Measurements from ENCODE around the gene FER.
"Not testable (repeated sequence)": the region's sequence is repeated elsewhere in the genome, so short reads cannot be mapped to it uniquely, and the experiment has no call there.

Gene FER

DNA sequence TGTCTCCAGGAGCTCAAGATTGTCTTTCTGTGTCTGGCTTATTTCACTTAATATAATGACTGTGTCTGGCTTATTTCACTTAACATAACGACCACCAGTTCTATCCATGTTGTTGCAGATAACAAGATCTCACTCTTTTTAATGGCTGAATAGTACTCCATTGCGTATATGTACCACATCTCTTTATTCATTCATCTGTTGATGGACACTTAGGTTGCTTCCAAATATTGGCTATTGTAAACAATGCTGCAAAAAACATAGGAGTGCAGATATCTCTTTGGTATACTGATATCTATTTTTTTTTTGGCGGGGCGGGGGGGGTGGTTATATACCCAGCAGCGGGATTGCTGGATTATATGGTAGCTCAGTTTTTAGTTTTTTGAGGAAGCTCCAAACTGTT is 45.5 kb downstream of the FER start:
- Histone ChIP-seq H3K4me1 (ENCODE audit: control insufficient read depth, low read depth, low read length) (peaks cover 2% of the 10 kb centered on the region), H3K4me2 (ENCODE audit: low read length) (no peak overlapping the region), H3K27ac (ENCODE audit: low read depth, low read length) (no peak overlapping the region), H3K36me3 (ENCODE audit: control insufficient read depth, insufficient read depth, low read length) (no peaks in the 10 kb centered on the region), H3K9ac (ENCODE audit: low read length) (no peak overlapping the region), H4K5ac (ENCODE audit: low read length) (no peak overlapping the region), H3K18ac (ENCODE audit: low read length) (no peak overlapping the region), H3K4me3 (ENCODE audit: low read length) (no peak overlapping the region), H2BK120ac (ENCODE audit: low read depth, low read length) (no peak overlapping the region), H3K56ac (ENCODE audit: low read length) (no peak overlapping the region), H3K23ac (ENCODE audit: low read length) (no peak overlapping the region), H2BK15ac (replicated peaks; ENCODE audit: low read depth) (no peak overlapping the region), H3K79me2 (ENCODE audit: control insufficient read depth, insufficient read depth, low read length) (no peaks in the 10 kb centered on the region), H3K79me1 (ENCODE audit: low read length) (peaks cover 2% of the 10 kb centered on the region), H2AK5ac (ENCODE audit: low read length) (no peak overlapping the region), H3K27me3 (ENCODE audit: insufficient read depth, low read length, poor library complexity) (no peaks in the 10 kb centered on the region), H3K4ac (ENCODE audit: low read depth, low read length) (no peak overlapping the region), H2BK5ac (ENCODE audit: low read length) (no peak overlapping the region), H4K8ac (ENCODE audit: low read depth, low read length) (no peak overlapping the region)
- DNase-seq, result no peak
- WGBS (ENCODE audit: extremely low coverage, insufficient coverage, low lambda C conversion rate), result no CpG with 5 or more reads among the region's 5 CpGs

DNA sequence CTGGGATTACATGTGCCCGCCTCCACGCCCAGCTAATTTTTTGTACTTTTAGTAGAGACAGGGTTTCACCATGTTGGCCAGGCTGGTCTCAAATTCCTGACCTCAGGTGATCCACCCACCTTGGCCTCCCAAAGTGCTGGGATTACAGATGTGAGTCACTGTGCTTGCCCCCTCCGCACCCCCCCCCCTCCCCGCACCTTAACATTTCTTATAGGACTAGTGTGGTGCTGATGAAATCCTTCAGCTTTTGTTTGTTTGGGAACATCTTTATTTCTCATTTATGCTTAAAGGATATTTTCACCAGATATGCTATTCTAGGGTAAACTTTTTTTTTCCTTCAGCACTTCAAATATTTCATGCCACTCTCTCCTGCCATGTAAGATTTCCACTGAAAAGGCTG is 46.7 kb downstream of the FER start:
- not testable (repeated sequence) for H4K8ac ChIP-seq (ENCODE audit: low read depth, low read length); DNase-seq; H3K79me2 ChIP-seq (ENCODE audit: control insufficient read depth, insufficient read depth, low read length); H3K4me1 ChIP-seq (ENCODE audit: control insufficient read depth, low read depth, low read length); H3K56ac ChIP-seq (ENCODE audit: low read length); H3K79me1 ChIP-seq (ENCODE audit: low read length); H2BK5ac ChIP-seq (ENCODE audit: low read length); H4K5ac ChIP-seq (ENCODE audit: low read length); H3K4me3 ChIP-seq (ENCODE audit: low read length); H2BK15ac ChIP-seq (replicated peaks; ENCODE audit: low read depth); H3K9ac ChIP-seq (ENCODE audit: low read length); H3K36me3 ChIP-seq (ENCODE audit: control insufficient read depth, insufficient read depth, low read length); H3K4me2 ChIP-seq (ENCODE audit: low read length); H3K18ac ChIP-seq (ENCODE audit: low read length); H3K27ac ChIP-seq (ENCODE audit: low read depth, low read length); H2BK120ac ChIP-seq (ENCODE audit: low read depth, low read length); H3K27me3 ChIP-seq (ENCODE audit: insufficient read depth, low read length, poor library complexity); H2AK5ac ChIP-seq (ENCODE audit: low read length); H3K23ac ChIP-seq (ENCODE audit: low read length); H3K4ac ChIP-seq (ENCODE audit: low read depth, low read length)
- no CpG with 5 or more reads among the region's 4 CpGs for WGBS (ENCODE audit: extremely low coverage, insufficient coverage, low lambda C conversion rate)

DNA sequence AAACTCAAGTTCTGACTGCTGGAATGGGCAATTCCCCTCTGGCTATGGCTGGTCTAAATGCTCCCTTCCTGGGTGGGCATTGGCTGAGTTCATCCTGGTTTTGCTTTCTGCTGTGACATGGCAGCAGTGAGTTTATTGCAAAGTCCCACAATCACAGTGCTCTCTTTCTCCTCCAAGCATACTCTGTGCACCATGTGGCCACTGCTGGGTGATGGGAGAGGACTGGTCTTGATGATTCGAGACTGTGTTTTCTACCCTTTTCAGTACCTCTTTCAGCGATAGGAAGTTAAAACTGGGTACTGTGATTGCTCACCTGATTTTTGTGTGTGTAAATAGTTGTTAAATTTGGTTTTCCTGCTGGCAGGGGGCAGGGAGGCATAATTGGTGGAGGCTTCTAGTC is 49.7 kb downstream of the FER start:
- WGBS (ENCODE audit: extremely low coverage, insufficient coverage, low lambda C conversion rate), result no CpG with 5 or more reads among the region's 2 CpGs
- no peaks in the 10 kb centered on the region for H3K36me3 ChIP-seq (ENCODE audit: control insufficient read depth, insufficient read depth, low read length)
- no peak overlapping the region for H2BK120ac ChIP-seq (ENCODE audit: low read depth, low read length)

DNA sequence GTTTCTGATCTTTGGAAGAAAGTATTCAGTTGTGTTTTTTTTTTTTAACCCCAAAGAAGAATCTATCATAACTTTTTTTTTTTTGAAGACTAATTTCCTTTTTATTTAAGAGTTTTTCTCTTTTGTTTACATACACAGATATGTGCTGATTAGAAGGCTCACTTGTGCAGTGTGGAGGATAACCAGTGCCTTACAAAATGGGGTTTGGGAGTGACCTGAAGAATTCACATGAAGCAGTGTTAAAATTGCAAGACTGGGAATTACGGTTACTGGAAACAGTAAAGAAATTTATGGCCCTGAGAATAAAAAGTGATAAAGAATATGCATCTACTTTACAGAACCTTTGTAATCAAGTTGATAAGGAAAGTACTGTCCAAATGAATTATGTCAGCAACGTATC is 50.3 kb downstream of the FER start:
- Histone ChIP-seq H2BK5ac (ENCODE audit: low read length) (no peak overlapping the region), H3K36me3 (ENCODE audit: control insufficient read depth, insufficient read depth, low read length) (no peaks in the 10 kb centered on the region), H3K9ac (ENCODE audit: low read length) (no peak overlapping the region), H4K8ac (ENCODE audit: low read depth, low read length) (no peak overlapping the region), H3K4ac (ENCODE audit: low read depth, low read length) (no peak overlapping the region), H3K79me2 (ENCODE audit: control insufficient read depth, insufficient read depth, low read length) (no peaks in the 10 kb centered on the region), H3K4me3 (ENCODE audit: low read length) (no peak overlapping the region), H3K18ac (ENCODE audit: low read length) (no peak overlapping the region), H3K27ac (ENCODE audit: low read depth, low read length) (no peak overlapping the region), H3K4me2 (ENCODE audit: low read length) (no peak overlapping the region), H3K4me1 (ENCODE audit: control insufficient read depth, low read depth, low read length) (peaks cover 2% of the 10 kb centered on the region), H4K5ac (ENCODE audit: low read length) (no peak overlapping the region), H2BK120ac (ENCODE audit: low read depth, low read length) (no peak overlapping the region), H3K27me3 (ENCODE audit: insufficient read depth, low read length, poor library complexity) (no peaks in the 10 kb centered on the region), H2AK5ac (ENCODE audit: low read length) (no peak overlapping the region), H3K79me1 (ENCODE audit: low read length) (peaks cover 2% of the 10 kb centered on the region), H3K56ac (ENCODE audit: low read length) (no peak overlapping the region), H3K23ac (ENCODE audit: low read length) (no peak overlapping the region), H2BK15ac (replicated peaks; ENCODE audit: low read depth) (no peak overlapping the region)
- DNase-seq, result no peak
- no CpG with 5 or more reads among the region's 2 CpGs for WGBS (ENCODE audit: extremely low coverage, insufficient coverage, low lambda C conversion rate)

More for the DNA sequence above, 49.7 kb downstream of the FER start:
- Histone ChIP-seq H3K56ac (ENCODE audit: low read length) (no peak overlapping the region), H3K4ac (ENCODE audit: low read depth, low read length) (no peak overlapping the region), H3K27me3 (ENCODE audit: insufficient read depth, low read length, poor library complexity) (no peaks in the 10 kb centered on the region), H3K4me2 (ENCODE audit: low read length) (no peak overlapping the region), H3K9ac (ENCODE audit: low read length) (no peak overlapping the region), H2AK5ac (ENCODE audit: low read length) (no peak overlapping the region), H3K27ac (ENCODE audit: low read depth, low read length) (no peak overlapping the region), H3K23ac (ENCODE audit: low read length) (no peak overlapping the region), H3K4me3 (ENCODE audit: low read length) (no peak overlapping the region), H2BK5ac (ENCODE audit: low read length) (no peak overlapping the region), H2BK15ac (replicated peaks; ENCODE audit: low read depth) (no peak overlapping the region), H3K79me2 (ENCODE audit: control insufficient read depth, insufficient read depth, low read length) (no peaks in the 10 kb centered on the region), H4K8ac (ENCODE audit: low read depth, low read length) (no peak overlapping the region), H4K5ac (ENCODE audit: low read length) (no peak overlapping the region), H3K18ac (ENCODE audit: low read length) (no peak overlapping the region), H3K79me1 (ENCODE audit: low read length) (peaks cover 2% of the 10 kb centered on the region), H3K4me1 (ENCODE audit: control insufficient read depth, low read depth, low read length) (peaks cover 2% of the 10 kb centered on the region)
- peak; percentile 21 for DNase-seq

DNA sequence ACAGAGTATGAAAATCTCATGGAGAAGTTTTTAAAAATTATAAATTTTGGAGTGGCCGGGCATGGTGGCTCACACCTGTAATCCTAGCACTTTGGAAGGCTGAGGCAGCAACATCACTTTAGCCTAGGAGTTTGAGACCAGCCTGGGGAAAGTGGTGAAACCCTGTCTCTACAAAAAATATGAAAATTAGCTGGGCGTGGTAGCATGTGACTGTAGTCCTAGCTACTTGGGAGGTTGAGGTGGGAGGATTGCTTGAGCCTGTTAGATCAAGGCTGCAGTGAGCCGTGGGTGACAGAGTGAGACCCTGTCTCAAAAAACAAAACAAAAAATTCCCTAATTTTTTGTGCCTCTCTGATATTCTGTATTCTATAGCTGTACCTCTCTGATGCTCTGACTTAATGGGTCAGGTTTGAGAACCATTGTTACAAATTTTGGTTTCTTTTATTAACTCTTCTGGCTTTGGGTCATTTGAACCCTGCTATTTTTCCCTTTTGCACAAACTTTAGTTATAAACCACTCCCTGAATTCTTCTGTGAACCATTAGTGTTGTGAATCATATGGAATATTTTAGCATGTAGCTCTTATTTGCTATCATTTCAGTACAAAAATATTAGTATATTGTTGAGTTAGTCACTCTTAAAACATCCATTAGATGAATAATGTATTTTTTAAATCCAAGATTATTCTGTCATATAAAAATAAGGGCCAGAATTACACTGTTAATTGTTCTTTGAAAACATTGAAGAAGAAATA is 51.0 kb downstream of the FER start:
- Histone ChIP-seq H3K9ac (ENCODE audit: low read length) (no peak overlapping the region), H2BK15ac (replicated peaks; ENCODE audit: low read depth) (no peak overlapping the region), H3K4me3 (ENCODE audit: low read length) (no peak overlapping the region), H3K4me2 (ENCODE audit: low read length) (no peak overlapping the region), H2BK5ac (ENCODE audit: low read length) (no peak overlapping the region), H2AK5ac (ENCODE audit: low read length) (no peak overlapping the region), H3K4me1 (ENCODE audit: control insufficient read depth, low read depth, low read length) (peaks cover 2% of the 10 kb centered on the region), H3K27me3 (ENCODE audit: insufficient read depth, low read length, poor library complexity) (no peaks in the 10 kb centered on the region), H3K18ac (ENCODE audit: low read length) (no peak overlapping the region), H3K36me3 (ENCODE audit: control insufficient read depth, insufficient read depth, low read length) (no peaks in the 10 kb centered on the region), H4K8ac (ENCODE audit: low read depth, low read length) (no peak overlapping the region), H4K5ac (ENCODE audit: low read length) (no peak overlapping the region), H3K79me2 (ENCODE audit: control insufficient read depth, insufficient read depth, low read length) (no peaks in the 10 kb centered on the region), H3K23ac (ENCODE audit: low read length) (no peak overlapping the region), H3K56ac (ENCODE audit: low read length) (no peak overlapping the region), H3K79me1 (ENCODE audit: low read length) (peaks cover 2% of the 10 kb centered on the region), H3K4ac (ENCODE audit: low read depth, low read length) (no peak overlapping the region), H2BK120ac (ENCODE audit: low read depth, low read length) (no peak overlapping the region), H3K27ac (ENCODE audit: low read depth, low read length) (no peak overlapping the region)
- DNase-seq, result no peak
- WGBS (ENCODE audit: extremely low coverage, insufficient coverage, low lambda C conversion rate), result no CpG with 5 or more reads among the region's 3 CpGs

DNA sequence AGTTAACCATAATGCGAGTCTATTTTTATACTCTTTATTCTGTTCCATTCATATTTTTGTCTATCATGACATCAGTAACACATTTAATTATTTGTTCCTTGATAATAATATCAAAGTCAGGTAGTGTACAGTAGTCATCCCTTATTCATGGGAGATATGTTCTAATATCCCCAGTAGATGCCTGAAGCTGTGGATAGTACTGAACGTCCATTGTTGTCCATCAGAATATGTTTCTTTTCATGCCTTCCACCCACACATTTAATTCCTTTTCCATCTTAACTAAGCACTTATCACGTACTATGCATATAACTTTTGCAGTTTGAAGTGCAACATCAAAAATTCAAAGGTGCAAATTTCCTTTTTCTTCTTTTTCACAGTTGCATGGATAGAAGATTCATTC is 53.6 kb downstream of the FER start:
- no CpG with 5 or more reads among the region's 3 CpGs for WGBS (ENCODE audit: extremely low coverage, insufficient coverage, low lambda C conversion rate)
- no peak for DNase-seq
- no peaks in the 10 kb centered on the region for H3K36me3 ChIP-seq (ENCODE audit: control insufficient read depth, insufficient read depth, low read length)

More for the DNA sequence above, 53.6 kb downstream of the FER start:
- no peak overlapping the region for H3K18ac ChIP-seq (ENCODE audit: low read length)
- no peak overlapping the region for H2BK15ac ChIP-seq (replicated peaks; ENCODE audit: low read depth)
- no peak overlapping the region for H3K4ac ChIP-seq (ENCODE audit: low read depth, low read length)
- no peak overlapping the region for H3K23ac ChIP-seq (ENCODE audit: low read length)
- no peak overlapping the region for H4K8ac ChIP-seq (ENCODE audit: low read depth, low read length)
- no peaks in the 10 kb centered on the region for H3K79me2 ChIP-seq (ENCODE audit: control insufficient read depth, insufficient read depth, low read length)
- no peak overlapping the region for H3K27ac ChIP-seq (ENCODE audit: low read depth, low read length)
- H3K4me1 ChIP-seq (ENCODE audit: control insufficient read depth, low read depth, low read length), result peaks cover 2% of the 10 kb centered on the region
- no peak overlapping the region for H4K5ac ChIP-seq (ENCODE audit: low read length)
- H2BK5ac ChIP-seq (ENCODE audit: low read length), result no peak overlapping the region
- H3K4me3 ChIP-seq (ENCODE audit: low read length), result no peak overlapping the region
- no peak overlapping the region for H2BK120ac ChIP-seq (ENCODE audit: low read depth, low read length)
- H2AK5ac ChIP-seq (ENCODE audit: low read length), result no peak overlapping the region
- no peaks in the 10 kb centered on the region for H3K27me3 ChIP-seq (ENCODE audit: insufficient read depth, low read length, poor library complexity)
- H3K79me1 ChIP-seq (ENCODE audit: low read length), result peaks cover 3% of the 10 kb centered on the region
- no peak overlapping the region for H3K9ac ChIP-seq (ENCODE audit: low read length)
- no peak overlapping the region for H3K4me2 ChIP-seq (ENCODE audit: low read length)
- H3K56ac ChIP-seq (ENCODE audit: low read length), result no peak overlapping the region

Data from mesendoderm (in vitro differentiated cells).